Ovary (tissue), 3 donors: Measurements from ENCODE around the gene CCDC86.

ENCODE experiments used
- EP300 ChIP-seq: sonication (generic); formaldehyde crosslinking; IDR thresholded peaks from one replicate; pipeline ENCODE4 v1.6.1; 2017; ENCODE audit warnings: antibody characterized with exemption
- POLR2A ChIP-seq: fragments of 450-650 bp; IDR thresholded peaks from one replicate; pipeline ENCODE4 v1.6.1; 2017; ENCODE audit warnings: antibody characterized with exemption, mild to moderate bottlenecking, moderate library complexity
- TF ChIP-seq, protein P1 (sequence below), 3 donors: fragments of 450-650 bp in 2 of 3; fragments of 200-600 bp in 1 of 3; IDR thresholded peaks; one replicate each; pipeline versions ENCODE4 v1.5.1 to v1.8.0; 2016 to 2022; ENCODE audit warnings: antibody characterized with exemption in 3 of 3, mild to moderate bottlenecking in 1 of 3
- donor health status: DM: no; HTN: no; CAD: no.

DNA sequence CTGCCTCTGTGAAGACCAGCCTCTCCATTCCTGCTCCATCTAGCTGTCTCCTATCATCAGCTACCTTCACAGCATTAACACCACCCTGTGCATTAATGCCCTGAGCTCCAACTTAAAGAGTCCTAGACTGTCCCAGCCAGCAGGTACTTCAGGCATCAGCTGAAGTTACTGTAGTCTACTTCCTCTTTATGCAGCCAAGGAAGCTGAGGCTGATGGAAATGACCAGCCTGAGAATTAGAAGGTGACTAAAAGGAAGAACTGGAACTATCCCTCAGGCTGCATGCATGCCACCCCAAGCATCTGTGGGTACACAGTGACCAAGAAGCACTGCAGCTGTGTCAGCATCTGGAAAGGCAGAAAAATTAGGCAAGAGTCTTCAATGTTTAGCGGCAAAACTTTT lies 28.6 kb upstream of the CCDC86 start:
- TF ChIP-seq, protein P1, sequence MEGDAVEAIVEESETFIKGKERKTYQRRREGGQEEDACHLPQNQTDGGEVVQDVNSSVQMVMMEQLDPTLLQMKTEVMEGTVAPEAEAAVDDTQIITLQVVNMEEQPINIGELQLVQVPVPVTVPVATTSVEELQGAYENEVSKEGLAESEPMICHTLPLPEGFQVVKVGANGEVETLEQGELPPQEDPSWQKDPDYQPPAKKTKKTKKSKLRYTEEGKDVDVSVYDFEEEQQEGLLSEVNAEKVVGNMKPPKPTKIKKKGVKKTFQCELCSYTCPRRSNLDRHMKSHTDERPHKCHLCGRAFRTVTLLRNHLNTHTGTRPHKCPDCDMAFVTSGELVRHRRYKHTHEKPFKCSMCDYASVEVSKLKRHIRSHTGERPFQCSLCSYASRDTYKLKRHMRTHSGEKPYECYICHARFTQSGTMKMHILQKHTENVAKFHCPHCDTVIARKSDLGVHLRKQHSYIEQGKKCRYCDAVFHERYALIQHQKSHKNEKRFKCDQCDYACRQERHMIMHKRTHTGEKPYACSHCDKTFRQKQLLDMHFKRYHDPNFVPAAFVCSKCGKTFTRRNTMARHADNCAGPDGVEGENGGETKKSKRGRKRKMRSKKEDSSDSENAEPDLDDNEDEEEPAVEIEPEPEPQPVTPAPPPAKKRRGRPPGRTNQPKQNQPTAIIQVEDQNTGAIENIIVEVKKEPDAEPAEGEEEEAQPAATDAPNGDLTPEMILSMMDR (IDR thresholded peaks at IDR 0.05), result no peak
- TF ChIP-seq POLR2A (no peak), EP300 (no peak)
